K562 (cell line): Measurements from ENCODE around the gene FAM184B. TPM values are rescaled to one million over a fixed set of nuclear protein-coding genes. Genes with fewer than 3 reads are reported as not detected.
A peak's percentile ranks its signal among the peaks of the same experiment; 100 is the strongest.

Experiments used
- ATAC-seq: fragments of 200-7000 bp; cut with Tn5 transposase; 3 replicates; pipeline ENCODE4 v1.9.1; 2020; ENCODE audit warnings: moderate library complexity
- BruUV-seq: library from RNA; stranded (reverse); fragments of 400-500 nt; replicated peaks from 2 replicates; lab custom pipeline; 2021; lab: Mats Ljungman, UMichigan
- CTCF ChIA-PET: fragments of 300-600 bp; formaldehyde crosslinking; extraction: SDS; loops from one replicate; lab custom pipeline; 2021; ENCODE audit warnings: low intra/inter-chr PET ratio; lab: Yijun Ruan, JAX
- POLR2A ChIA-PET: fragments of 300-600, 350-650 bp; sonication (Branson Sonifier 250); formaldehyde crosslinking; extraction: SDS; loops from one replicate; lab custom pipeline; 2021; ENCODE audit warnings: antibody characterized with exemption, inconsistent platforms; lab: Yijun Ruan, JAX
- DNase-seq, 4 experiments: peaks; one replicate each; pipeline versions ENCODE4 v3.0.0 to v3.0.0-alpha.2; 2011 to 2018; ENCODE audit warnings: low spot score in 3 of 4, mixed read lengths in 3 of 4; ENCODE audit errors: extremely low read depth in 1 of 4
- FAIRE-seq: peaks from 2 replicates; lab custom pipeline; 2011; peaks lifted over from hg19 to GRCh38; lab: Jason Lieb, UNC
- H2AFZ ChIP-seq: 2 replicates; pipeline ENCODE4 v1.6.0; 2011; ENCODE audit warnings: low read depth, low read length, control low read depth, inconsistent platforms
- H3K27ac ChIP-seq: fragments of 200-600 bp; 3 replicates; pipeline ENCODE4 v1.8.0; 2011; ENCODE audit warnings: low read depth, mild to moderate bottlenecking, control low read depth, inconsistent platforms, low read length, moderate library complexity, mixed read lengths; ENCODE audit errors: extremely low read depth
- H3K27me3 ChIP-seq, 2 experiments: fragments of 300-600 bp in 1 of 2; 2 replicates in 1 of 2; 3 replicates in 1 of 2; pipeline versions ENCODE4 v1.6.0 to v1.8.0; 2011; ENCODE audit warnings: inconsistent platforms in 2 of 2, low read length in 2 of 2, mild to moderate bottlenecking in 1 of 2, mixed read lengths in 1 of 2, moderate library complexity in 1 of 2; ENCODE audit not compliant: control insufficient read depth in 2 of 2, insufficient read depth in 2 of 2
- H3K36me3 ChIP-seq: fragments of 300-600 bp; 3 replicates; pipeline ENCODE4 v1.8.0; 2011; ENCODE audit warnings: mild to moderate bottlenecking, low read length, inconsistent platforms; ENCODE audit not compliant: control insufficient read depth, insufficient read depth
- H3K4me1 ChIP-seq, 2 experiments: fragments of 200-600 bp in 1 of 2; replicated peaks in 1 of 2; 2 replicates in 1 of 2; 3 replicates in 1 of 2; pipeline versions ENCODE4 v1.5.1 to v1.8.0; 2011; ENCODE audit warnings: inconsistent platforms in 2 of 2, low read length in 2 of 2, mild to moderate bottlenecking in 1 of 2, mixed read lengths in 1 of 2, moderate library complexity in 1 of 2; ENCODE audit not compliant: control insufficient read depth in 2 of 2, insufficient read depth in 2 of 2
- H3K4me2 ChIP-seq: 2 replicates; pipeline ENCODE4 v1.6.1; 2011; ENCODE audit warnings: low read length, control low read depth, inconsistent platforms, mixed read lengths; ENCODE audit not compliant: insufficient read depth
- H3K4me3 ChIP-seq: fragments of 200-600 bp; sonication (generic), shearing (Covaris generic); 2 replicates; pipeline ENCODE4 v1.5.1; 2016; ENCODE audit warnings: control low read depth, inconsistent platforms
- H3K79me2 ChIP-seq: fragments of 200-600 bp; 3 replicates; pipeline ENCODE4 v1.8.0; 2011; ENCODE audit warnings: low read length, inconsistent platforms; ENCODE audit not compliant: control insufficient read depth, insufficient read depth
- H3K9ac ChIP-seq, 2 experiments: 2 replicates each; pipeline versions ENCODE4 v1.6.0 to v1.6.1; 2011; ENCODE audit warnings: low read depth in 2 of 2, low read length in 2 of 2, control low read depth in 1 of 2, inconsistent platforms in 1 of 2, mild to moderate bottlenecking in 1 of 2, mixed read lengths in 1 of 2; ENCODE audit not compliant: insufficient read depth in 1 of 2
- H3K9me1 ChIP-seq: one replicate; pipeline ENCODE4 v1.6.0; 2011; ENCODE audit warnings: inconsistent platforms, mild to moderate bottlenecking, low read length, moderate library complexity; ENCODE audit not compliant: control insufficient read depth, insufficient read depth
- H3K9me3 ChIP-seq: replicated peaks from 2 replicates; pipeline ENCODE4 v1.5.1; 2011; ENCODE audit warnings: low read depth, low read length, inconsistent platforms; ENCODE audit not compliant: control insufficient read depth, insufficient read depth
- H4K20me1 ChIP-seq: replicated peaks from 2 replicates; pipeline ENCODE4 v1.6.1; 2011; ENCODE audit warnings: low read length, inconsistent platforms, mixed read lengths; ENCODE audit not compliant: control insufficient read depth, insufficient read depth
- E2F6 ChIP-seq, 2 experiments: IDR thresholded peaks; 2 replicates each; pipeline ENCODE4 v1.6.1; 2011; ENCODE audit warnings: borderline replicate concordance in 1 of 2, control low read depth in 1 of 2, low read depth in 1 of 2, low read length in 1 of 2, mild to moderate bottlenecking in 1 of 2, mixed read lengths in 1 of 2, moderate library complexity in 1 of 2; ENCODE audit not compliant: insufficient read depth in 1 of 2, insufficient read length in 1 of 2, poor library complexity in 1 of 2, severe bottlenecking in 1 of 2; ENCODE audit errors: extremely low read depth in 1 of 2
- ZBTB7A ChIP-seq: IDR thresholded peaks from 2 replicates; pipeline ENCODE4 v1.6.1; 2011; ENCODE audit warnings: low read depth, mild to moderate bottlenecking, low read length, moderate library complexity, borderline replicate concordance; ENCODE audit not compliant: control insufficient read depth
- WGBS: fragments of 100-300 bp; shearing (Covaris generic); methylation state at CpG from one replicate; pipeline ENCODE4 v1.1.6; 2016; ENCODE audit warnings: low coverage, mixed read lengths; ENCODE audit not compliant: insufficient coverage; ENCODE audit errors: missing lambda C conversion rate; 5-methylcytosine and 5-hydroxymethylcytosine counted together
- in situ Hi-C: fragments of 300-500 bp; cut with MboI; formaldehyde crosslinking; loops from 4 replicates; pipeline ENCODE4 v1.15.0; 2018; ENCODE audit warnings: inconsistent platforms, mixed read lengths
- intact Hi-C: fragments of 100-400 bp; cut with micrococcal nuclease; formaldehyde crosslinking; loops from 2 replicates; pipeline ENCODE4 v1.14.2; 2022
- polyA plus RNA-seq, 8 experiments: library from polyadenylated mRNA; depleted of rRNA in 4 of 8; stranded (reverse) in 5 of 8; unstranded in 3 of 8; fragments of >200 nt; fragmentation: Nextera tagmentation in 2 of 8; fragmentation: Illumina TruSeq in 1 of 8; extraction: Ambion mirVana in 2 of 8; extraction: Trizol in 1 of 8; gene quantifications; 2 replicates each; pipeline versions ENCODE4 v1.2.1 to v1.2.3, GENCODE V29; 2011 to 2014; ENCODE audit warnings: inconsistent platforms in 1 of 8, missing spikeins in 1 of 8
- total RNA-seq, 7 experiments: library from RNA; depleted of rRNA in 6 of 7; stranded (reverse); fragments of >200 nt in 6 of 7; fragmentation: Illumina TruSeq in 2 of 7; extraction: Trizol in 2 of 7; gene quantifications; 2 replicates each; pipeline versions ENCODE4 v1.2.1 to v1.2.3, GENCODE V29; 2011 to 2021; ENCODE audit warnings: low replicate concordance in 1 of 7

FAM184B gene
- total and polyA plus RNA-seq, 9 of the 15 experiments (the other 6 are each of a cell fraction or from before 2014, with no cell fraction given): not detected

- BruUV-seq: no TSS peak
- DNase-seq: no peak
- H3K4me3 ChIP-seq: no peak overlapping the region
- no peaks in the 10 kb centered on the region for H4K20me1 ChIP-seq
- TF ChIP-seq ZBTB7A (no peak), E2F6 (IDR thresholded peaks at IDR 0.05; ENCODE audit: borderline replicate concordance in 1 of 2, extremely low read depth in 1 of 2, insufficient read depth in 1 of 2, insufficient read length in 1 of 2, low read depth in 1 of 2, low read length in 1 of 2, poor library complexity in 1 of 2, severe bottlenecking in 1 of 2) (peak in 1 of 2 experiments; percentile 71)
- TF ChIP-seq, all 486 proteins: peak for 1
- ChIA-PET CTCF (no interaction called here), POLR2A (no interaction called here)
- Histone ChIP-seq H3K9ac (no peak overlapping the region), H3K27ac (no peak overlapping the region), H3K4me1 (peaks cover 0 to 7% of the 10 kb centered on the region in 2 experiments; a peak in 2 of 5 replicates), H3K27me3 (peaks cover 0 to 9% of the 10 kb centered on the region in 2 experiments; a peak in 2 of 5 replicates), H3K36me3 (no peaks in the 10 kb centered on the region), H2AFZ (peak overlapping the region; percentile 7; the same call in 1 of the 2 replicates), H3K79me2 (no peaks in the 10 kb centered on the region), H3K9me3 (peaks cover 3% of the 10 kb centered on the region; the same call in 1 of the 2 replicates), H3K9me1 (no peaks in the 10 kb centered on the region), H3K4me2 (no peak overlapping the region)
- intact Hi-C loops (no loop called here), in situ Hi-C loops (no loop called here)
- FAIRE-seq (no peak), ATAC-seq (no peak)
- 16% methylated on average over 13 of the region's 33 CpGs for WGBS
These were observed 14.5 kb downstream of the FAM184B start for GRCh38 chr4:17766826-17767458.
